Stimulated activated CD8-positive, alpha-beta memory T cell treated with anti-CD3 and anti-CD28 coated beads, Interleukin-4, amount 100 ng/mL, for 24 hours (primary cell): ENCODE data around the gene POU2F1.

Source experiments
- DNase-seq: peaks from one replicate; pipeline ENCODE4 v3.0.0-alpha.2; 2020; ENCODE audit warnings: low read depth

The POU2F1 gene

GRCh38 chr1:167272369-167272957 lies 51.8 kb downstream of the POU2F1 start:
- no peak for DNase-seq

DNA sequence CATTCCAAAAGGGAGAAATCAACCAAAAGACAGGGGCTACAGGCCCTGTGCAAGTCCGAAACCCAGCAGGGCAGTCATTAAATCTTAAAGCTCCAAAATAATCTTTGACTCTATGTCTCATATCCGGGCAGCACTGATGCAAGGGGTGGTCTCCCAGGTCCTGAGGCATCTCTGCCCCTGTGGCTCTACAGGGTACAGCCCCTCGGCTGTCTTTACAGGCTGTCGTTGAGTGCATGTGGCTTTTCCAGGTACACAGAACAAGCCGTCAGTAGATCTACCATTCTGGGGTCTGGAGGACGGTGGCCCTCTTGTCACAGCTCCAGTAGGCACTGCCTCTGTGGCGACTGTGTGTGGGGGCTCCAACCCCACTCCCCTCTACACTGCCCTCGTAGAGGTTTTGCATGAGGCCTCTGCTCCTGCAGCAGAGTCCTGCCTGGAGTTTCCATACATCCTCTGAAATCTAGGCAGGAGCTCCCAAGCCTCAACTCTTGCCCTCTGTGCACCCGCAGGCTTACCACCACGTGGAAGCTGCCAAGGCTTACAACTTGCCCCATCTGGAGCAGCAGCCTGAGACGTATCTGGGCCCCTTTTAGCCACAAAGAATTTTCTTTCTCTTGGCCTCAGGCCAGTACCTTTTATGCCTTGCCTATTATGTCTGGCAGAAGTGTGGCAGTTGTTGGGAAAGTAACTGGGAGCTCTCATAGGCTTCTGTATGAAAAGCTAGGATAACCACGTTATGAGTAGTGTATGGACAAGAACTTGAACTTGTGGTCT lies 52.5 kb downstream of the POU2F1 start:
- no peak for DNase-seq

DNA sequence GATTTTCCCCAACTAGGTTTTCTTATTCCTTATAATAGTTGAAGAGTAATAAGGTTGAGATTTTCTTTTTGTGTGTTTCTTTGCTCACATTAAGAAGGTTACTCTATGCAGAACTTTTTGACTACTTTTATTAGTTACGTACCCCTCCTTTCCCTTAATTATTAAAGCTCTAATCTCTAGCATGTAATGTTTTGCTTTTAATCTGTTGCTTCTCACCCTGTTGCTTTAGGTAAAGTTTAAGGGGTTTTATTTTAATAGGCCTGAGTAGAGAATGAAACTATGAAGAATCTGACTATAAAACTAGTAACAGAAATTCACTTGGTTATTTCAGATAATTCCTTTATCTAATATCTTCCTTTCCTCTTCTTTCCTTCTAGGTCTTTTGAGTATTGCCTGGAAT lies 53.4 kb downstream of the POU2F1 start:
- no peak for DNase-seq

DNA sequence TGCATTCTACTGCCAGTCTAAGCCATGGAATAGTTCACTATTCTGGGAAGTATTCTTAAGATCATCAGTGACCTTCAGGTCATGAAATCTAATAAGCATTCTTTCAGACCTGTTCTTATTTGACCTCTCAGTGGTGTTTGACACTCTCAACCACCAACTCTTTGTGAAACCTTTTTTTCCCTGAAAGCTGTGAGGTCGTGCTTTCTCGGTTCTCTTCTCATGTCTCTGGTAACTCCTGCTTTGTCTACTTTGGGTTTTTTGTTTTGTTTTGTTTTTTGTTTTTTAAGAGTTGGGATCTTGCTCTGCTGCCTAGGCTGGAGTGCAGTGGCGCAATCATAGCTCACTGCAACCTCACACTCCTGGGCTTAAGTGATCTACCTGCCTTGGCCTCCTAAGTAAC lies 56.3 kb downstream of the POU2F1 start:
- DNase-seq: no peak

- no peak for DNase-seq
These were observed 57.8 kb downstream of the POU2F1 start for GRCh38 chr1:167278497-167278896.

DNA sequence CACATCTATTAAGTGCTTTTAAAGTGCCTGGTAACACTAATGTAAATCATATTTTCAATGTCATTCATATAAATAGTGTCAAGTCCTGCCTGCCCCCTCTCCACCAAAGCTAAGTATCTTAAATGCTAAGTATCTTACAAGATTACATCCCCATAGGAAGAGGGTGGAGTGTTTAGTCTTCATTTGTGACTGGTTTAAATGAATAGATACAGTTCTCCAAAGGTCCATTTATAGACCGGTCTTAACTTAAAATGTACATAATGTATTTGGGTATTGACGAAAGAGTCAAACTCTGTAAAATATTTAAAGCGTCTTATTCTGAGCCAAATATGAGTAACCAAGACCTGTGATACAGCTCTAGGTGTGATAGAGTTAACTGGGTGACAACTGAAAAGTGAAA lies 60.2 kb downstream of the POU2F1 start:
- no peak for DNase-seq

DNA sequence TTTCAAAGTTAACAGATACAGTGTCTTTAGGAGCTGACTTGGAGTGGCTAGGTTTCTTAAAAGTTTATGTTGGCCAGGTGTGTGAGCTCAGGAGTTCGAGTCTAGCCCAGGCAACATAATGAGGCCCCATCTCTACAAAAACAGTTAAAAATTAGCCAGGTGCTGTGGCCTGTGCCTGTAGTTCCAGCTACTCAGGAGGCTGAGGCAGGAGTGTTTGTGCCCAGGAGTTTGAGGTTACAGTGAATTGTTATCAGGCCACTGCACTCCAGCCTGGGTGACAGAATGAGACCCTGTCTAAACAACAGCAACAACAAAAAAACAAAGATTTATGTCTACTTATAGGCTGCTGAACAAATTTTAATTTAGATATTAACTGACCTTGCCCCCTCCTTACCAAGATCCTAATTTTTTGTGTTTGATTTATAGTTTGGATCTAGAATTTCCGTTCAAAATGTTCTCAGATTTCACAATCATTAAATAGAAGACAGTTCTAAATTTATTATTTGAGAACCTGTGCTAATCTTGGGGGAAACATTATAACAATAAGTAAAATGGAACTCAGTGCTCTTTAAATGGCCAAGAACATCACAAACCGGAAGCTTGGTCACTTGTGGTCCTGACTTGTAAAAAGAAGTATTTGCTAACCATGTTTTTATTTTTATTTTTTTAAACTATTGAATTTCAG lies 67.8 kb downstream of the POU2F1 start:
- DNase-seq: no peak

GRCh38 chr1:167289075-167289442 lies 68.4 kb downstream of the POU2F1 start:
- DNase-seq: no peak

GRCh38 chr1:167289966-167290365 lies 69.3 kb downstream of the POU2F1 start:
- no peak for DNase-seq

- DNase-seq: no peak
These were observed 71.0 kb downstream of the POU2F1 start for GRCh38 chr1:167291539-167292185.

- no peak for DNase-seq
These were observed 71.5 kb downstream of the POU2F1 start for GRCh38 chr1:167292216-167292615.

- DNase-seq: no peak
These were observed 72.4 kb downstream of the POU2F1 start for GRCh38 chr1:167293057-167293456.

GRCh38 chr1:167294528-167294927 lies 73.8 kb downstream of the POU2F1 start:
- no peak for DNase-seq

GRCh38 chr1:167297222-167298214 lies 76.8 kb downstream of the POU2F1 start:
- DNase-seq: no peak

- no peak for DNase-seq
These were observed 77.6 kb downstream of the POU2F1 start for GRCh38 chr1:167298325-167298724.

GRCh38 chr1:167301355-167301754 lies 80.7 kb downstream of the POU2F1 start:
- DNase-seq: no peak

GRCh38 chr1:167304165-167304564 lies 83.5 kb downstream of the POU2F1 start:
- DNase-seq: no peak

- no peak for DNase-seq
These were observed 84.5 kb downstream of the POU2F1 start for GRCh38 chr1:167305059-167305705.

- DNase-seq: no peak
These were observed 85.1 kb downstream of the POU2F1 start for GRCh38 chr1:167305706-167306277.

- no peak for DNase-seq
These were observed 90.0 kb downstream of the POU2F1 start for GRCh38 chr1:167310732-167311131.

- no peak for DNase-seq
These were observed 92.2 kb downstream of the POU2F1 start for GRCh38 chr1:167312871-167313270.
